ENCODE measurements around the gene ADAP1.

ADAP1 gene

GRCh38 chr7:862157-862556 is 92.3 kb downstream of the ADAP1 start:
- TF ChIP-seq CTCF (IDR thresholded peaks at IDR 0.05; ENCODE audit: insufficient read depth, low read depth, low read length, missing control alignments) = no peak
- no peak for DNase-seq (ENCODE audit: low read depth)
- H3K4me3 ChIP-seq (ENCODE audit: low read length) = no peak overlapping the region

GRCh38 chr7:861222-861621 is 93.3 kb downstream of the ADAP1 start:
- TF ChIP-seq CTCF (IDR thresholded peaks at IDR 0.05; ENCODE audit: insufficient read depth, low read depth, low read length, missing control alignments) = no peak
- DNase-seq (ENCODE audit: low read depth) = no peak
- no peak overlapping the region for H3K4me3 ChIP-seq (ENCODE audit: low read length)

GRCh38 chr7:860149-860548 is 94.3 kb downstream of the ADAP1 start:
- TF ChIP-seq CTCF (IDR thresholded peaks at IDR 0.05; ENCODE audit: insufficient read depth, low read depth, low read length, missing control alignments) = no peak
- H3K4me3 ChIP-seq (ENCODE audit: low read length) = no peak overlapping the region
- no peak for DNase-seq (ENCODE audit: low read depth)

- H3K4me3 ChIP-seq (ENCODE audit: low read length) = no peak overlapping the region
- TF ChIP-seq CTCF (IDR thresholded peaks at IDR 0.05; ENCODE audit: insufficient read depth, low read depth, low read length, missing control alignments) = no peak
- no peak for DNase-seq (ENCODE audit: low read depth)
Measured at GRCh38 chr7:859359-860030, 95.0 kb downstream of the ADAP1 start.

- H3K4me3 ChIP-seq (ENCODE audit: low read length) = no peak overlapping the region
- TF ChIP-seq CTCF (IDR thresholded peaks at IDR 0.05; ENCODE audit: insufficient read depth, low read depth, low read length, missing control alignments) = no peak
- no peak for DNase-seq (ENCODE audit: low read depth)
Measured at GRCh38 chr7:857661-858060, 96.8 kb downstream of the ADAP1 start.

GRCh38 chr7:856444-857095 is 97.9 kb downstream of the ADAP1 start:
- H3K4me3 ChIP-seq (ENCODE audit: low read length) = no peak overlapping the region
- no peak for DNase-seq (ENCODE audit: low read depth)
- no peak for TF ChIP-seq CTCF (IDR thresholded peaks at IDR 0.05; ENCODE audit: insufficient read depth, low read depth, low read length, missing control alignments)

Data from epithelial cell of esophagus (primary cell).